ENCODE results near the gene MACROH2A1. TPM values are rescaled to one million over a fixed set of nuclear protein-coding genes. Genes with fewer than 3 reads are reported as not detected.

The MACROH2A1 gene
- total and polyA plus RNA-seq, 2 experiments from 2014 or later, result 64.9 to 81.6 TPM

DNA sequence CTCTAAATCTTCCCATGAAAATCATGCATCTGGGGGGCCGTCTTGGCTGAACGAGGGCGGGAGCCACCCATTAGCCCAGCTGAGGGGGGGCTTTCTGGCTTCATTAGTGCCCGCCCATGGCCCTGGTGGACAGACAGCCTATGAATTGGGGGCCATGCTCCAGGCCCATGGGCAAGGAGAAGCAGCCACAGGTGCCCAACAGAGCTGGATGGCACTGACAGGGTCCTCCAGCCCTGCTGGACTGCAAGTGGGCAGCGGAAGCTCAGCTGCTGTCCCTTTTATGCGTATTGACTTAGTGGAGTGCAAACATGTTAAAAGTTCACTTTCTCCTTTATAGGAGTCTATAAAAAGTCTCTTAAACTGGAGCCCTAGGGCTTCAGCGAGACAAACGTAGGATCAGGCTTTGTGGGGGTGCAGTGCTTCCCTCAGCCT is 75.3 kb downstream of the MACROH2A1 start:
- Histone ChIP-seq H3K4me3 (no peak overlapping the region), H3K27me3 (ENCODE audit: insufficient read depth) (no peaks in the 10 kb centered on the region), H3K79me2 (replicated peaks; ENCODE audit: insufficient read depth) (no peaks in the 10 kb centered on the region), H3K9me2 (ENCODE audit: insufficient read depth) (no peaks in the 10 kb centered on the region), H2AFZ (no peak overlapping the region), H4K20me1 (replicated peaks; ENCODE audit: insufficient read depth) (no peaks in the 10 kb centered on the region), H3K4me1 (ENCODE audit: insufficient read depth) (no peaks in the 10 kb centered on the region), H3K36me3 (ENCODE audit: insufficient read depth) (no peaks in the 10 kb centered on the region), H3F3A (replicated peaks; ENCODE audit: low read depth) (no peaks in the 10 kb centered on the region), H3K4me2 (no peak overlapping the region), H3K27ac (ENCODE audit: low read depth) (no peak overlapping the region)
- ATAC-seq (no peak), DNase-seq (ENCODE audit: low spot score) (no peak)
- Mint-ChIP-seq H3K4me3 (no peak overlapping the region), H3K27ac (no peak overlapping the region), H3K4me1 (no peaks in the 10 kb centered on the region), H3K36me3 (ENCODE audit: low read depth) (no peaks in the 10 kb centered on the region), H3K9me3 (no peaks in the 10 kb centered on the region), H3K27me3 (ENCODE audit: insufficient read depth, low read depth, poor library complexity) (peaks cover 5% of the 10 kb centered on the region)
- TF ChIP-seq STAT1 (IDR thresholded peaks at IDR 0.05; ENCODE audit: unreplicated experiment), result no peak
- TF ChIP-seq JUNB (IDR thresholded peaks at IDR 0.05; ENCODE audit: unreplicated experiment), result no peak
- TF ChIP-seq, protein P1, sequence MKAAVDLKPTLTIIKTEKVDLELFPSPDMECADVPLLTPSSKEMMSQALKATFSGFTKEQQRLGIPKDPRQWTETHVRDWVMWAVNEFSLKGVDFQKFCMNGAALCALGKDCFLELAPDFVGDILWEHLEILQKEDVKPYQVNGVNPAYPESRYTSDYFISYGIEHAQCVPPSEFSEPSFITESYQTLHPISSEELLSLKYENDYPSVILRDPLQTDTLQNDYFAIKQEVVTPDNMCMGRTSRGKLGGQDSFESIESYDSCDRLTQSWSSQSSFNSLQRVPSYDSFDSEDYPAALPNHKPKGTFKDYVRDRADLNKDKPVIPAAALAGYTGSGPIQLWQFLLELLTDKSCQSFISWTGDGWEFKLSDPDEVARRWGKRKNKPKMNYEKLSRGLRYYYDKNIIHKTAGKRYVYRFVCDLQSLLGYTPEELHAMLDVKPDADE (IDR thresholded peaks at IDR 0.05), result no peak
- no peak for TF ChIP-seq CREB1 (CRISPR knock-in tag; IDR thresholded peaks at IDR 0.05; ENCODE audit: low read depth)
- no peak for TF ChIP-seq REST (IDR thresholded peaks at IDR 0.05; ENCODE audit: unreplicated experiment)
- TF ChIP-seq EZH2phosphoT487 (IDR thresholded peaks at IDR 0.05; ENCODE audit: unreplicated experiment), result no peak
- TF ChIP-seq, protein P2, sequence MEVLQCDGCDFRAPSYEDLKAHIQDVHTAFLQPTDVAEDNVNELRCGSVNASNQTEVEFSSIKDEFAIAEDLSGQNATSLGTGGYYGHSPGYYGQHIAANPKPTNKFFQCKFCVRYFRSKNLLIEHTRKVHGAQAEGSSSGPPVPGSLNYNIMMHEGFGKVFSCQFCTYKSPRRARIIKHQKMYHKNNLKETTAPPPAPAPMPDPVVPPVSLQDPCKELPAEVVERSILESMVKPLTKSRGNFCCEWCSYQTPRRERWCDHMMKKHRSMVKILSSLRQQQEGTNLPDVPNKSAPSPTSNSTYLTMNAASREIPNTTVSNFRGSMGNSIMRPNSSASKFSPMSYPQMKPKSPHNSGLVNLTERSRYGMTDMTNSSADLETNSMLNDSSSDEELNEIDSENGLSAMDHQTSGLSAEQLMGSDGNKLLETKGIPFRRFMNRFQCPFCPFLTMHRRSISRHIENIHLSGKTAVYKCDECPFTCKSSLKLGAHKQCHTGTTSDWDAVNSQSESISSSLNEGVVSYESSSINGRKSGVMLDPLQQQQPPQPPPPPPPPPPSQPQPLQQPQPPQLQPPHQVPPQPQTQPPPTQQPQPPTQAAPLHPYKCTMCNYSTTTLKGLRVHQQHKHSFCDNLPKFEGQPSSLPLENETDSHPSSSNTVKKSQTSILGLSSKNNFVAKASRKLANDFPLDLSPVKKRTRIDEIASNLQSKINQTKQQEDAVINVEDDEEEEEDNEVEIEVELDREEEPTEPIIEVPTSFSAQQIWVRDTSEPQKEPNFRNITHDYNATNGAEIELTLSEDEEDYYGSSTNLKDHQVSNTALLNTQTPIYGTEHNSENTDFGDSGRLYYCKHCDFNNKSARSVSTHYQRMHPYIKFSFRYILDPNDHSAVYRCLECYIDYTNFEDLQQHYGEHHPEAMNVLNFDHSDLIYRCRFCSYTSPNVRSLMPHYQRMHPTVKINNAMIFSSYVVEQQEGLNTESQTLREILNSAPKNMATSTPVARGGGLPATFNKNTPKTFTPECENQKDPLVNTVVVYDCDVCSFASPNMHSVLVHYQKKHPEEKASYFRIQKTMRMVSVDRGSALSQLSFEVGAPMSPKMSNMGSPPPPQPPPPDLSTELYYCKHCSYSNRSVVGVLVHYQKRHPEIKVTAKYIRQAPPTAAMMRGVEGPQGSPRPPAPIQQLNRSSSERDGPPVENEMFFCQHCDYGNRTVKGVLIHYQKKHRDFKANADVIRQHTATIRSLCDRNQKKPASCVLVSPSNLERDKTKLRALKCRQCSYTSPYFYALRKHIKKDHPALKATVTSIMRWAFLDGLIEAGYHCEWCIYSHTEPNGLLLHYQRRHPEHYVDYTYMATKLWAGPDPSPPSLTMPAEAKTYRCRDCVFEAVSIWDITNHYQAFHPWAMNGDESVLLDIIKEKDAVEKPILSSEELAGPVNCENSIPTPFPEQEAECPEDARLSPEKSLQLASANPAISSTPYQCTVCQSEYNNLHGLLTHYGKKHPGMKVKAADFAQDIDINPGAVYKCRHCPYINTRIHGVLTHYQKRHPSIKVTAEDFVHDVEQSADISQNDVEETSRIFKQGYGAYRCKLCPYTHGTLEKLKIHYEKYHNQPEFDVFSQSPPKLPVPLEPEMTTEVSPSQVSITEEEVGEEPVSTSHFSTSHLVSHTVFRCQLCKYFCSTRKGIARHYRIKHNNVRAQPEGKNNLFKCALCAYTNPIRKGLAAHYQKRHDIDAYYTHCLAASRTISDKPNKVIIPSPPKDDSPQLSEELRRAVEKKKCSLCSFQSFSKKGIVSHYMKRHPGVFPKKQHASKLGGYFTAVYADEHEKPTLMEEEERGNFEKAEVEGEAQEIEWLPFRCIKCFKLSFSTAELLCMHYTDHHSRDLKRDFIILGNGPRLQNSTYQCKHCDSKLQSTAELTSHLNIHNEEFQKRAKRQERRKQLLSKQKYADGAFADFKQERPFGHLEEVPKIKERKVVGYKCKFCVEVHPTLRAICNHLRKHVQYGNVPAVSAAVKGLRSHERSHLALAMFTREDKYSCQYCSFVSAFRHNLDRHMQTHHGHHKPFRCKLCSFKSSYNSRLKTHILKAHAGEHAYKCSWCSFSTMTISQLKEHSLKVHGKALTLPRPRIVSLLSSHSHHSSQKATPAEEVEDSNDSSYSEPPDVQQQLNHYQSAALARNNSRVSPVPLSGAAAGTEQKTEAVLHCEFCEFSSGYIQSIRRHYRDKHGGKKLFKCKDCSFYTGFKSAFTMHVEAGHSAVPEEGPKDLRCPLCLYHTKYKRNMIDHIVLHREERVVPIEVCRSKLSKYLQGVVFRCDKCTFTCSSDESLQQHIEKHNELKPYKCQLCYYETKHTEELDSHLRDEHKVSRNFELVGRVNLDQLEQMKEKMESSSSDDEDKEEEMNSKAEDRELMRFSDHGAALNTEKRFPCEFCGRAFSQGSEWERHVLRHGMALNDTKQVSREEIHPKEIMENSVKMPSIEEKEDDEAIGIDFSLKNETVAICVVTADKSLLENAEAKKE (CRISPR knock-in tag; IDR thresholded peaks at IDR 0.05), result no peak
- TF ChIP-seq, protein P3, sequence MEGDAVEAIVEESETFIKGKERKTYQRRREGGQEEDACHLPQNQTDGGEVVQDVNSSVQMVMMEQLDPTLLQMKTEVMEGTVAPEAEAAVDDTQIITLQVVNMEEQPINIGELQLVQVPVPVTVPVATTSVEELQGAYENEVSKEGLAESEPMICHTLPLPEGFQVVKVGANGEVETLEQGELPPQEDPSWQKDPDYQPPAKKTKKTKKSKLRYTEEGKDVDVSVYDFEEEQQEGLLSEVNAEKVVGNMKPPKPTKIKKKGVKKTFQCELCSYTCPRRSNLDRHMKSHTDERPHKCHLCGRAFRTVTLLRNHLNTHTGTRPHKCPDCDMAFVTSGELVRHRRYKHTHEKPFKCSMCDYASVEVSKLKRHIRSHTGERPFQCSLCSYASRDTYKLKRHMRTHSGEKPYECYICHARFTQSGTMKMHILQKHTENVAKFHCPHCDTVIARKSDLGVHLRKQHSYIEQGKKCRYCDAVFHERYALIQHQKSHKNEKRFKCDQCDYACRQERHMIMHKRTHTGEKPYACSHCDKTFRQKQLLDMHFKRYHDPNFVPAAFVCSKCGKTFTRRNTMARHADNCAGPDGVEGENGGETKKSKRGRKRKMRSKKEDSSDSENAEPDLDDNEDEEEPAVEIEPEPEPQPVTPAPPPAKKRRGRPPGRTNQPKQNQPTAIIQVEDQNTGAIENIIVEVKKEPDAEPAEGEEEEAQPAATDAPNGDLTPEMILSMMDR (conservative IDR thresholded peaks at IDR 0.05; ENCODE audit: low read depth in 2 of 2), result no peak
- TF ChIP-seq NANOG (IDR thresholded peaks at IDR 0.05; ENCODE audit: borderline replicate concordance), result no peak
- no peak for TF ChIP-seq POLR2AphosphoS5 (IDR thresholded peaks at IDR 0.05; ENCODE audit: low read depth)
- no peak for TF ChIP-seq ZNF114 (CRISPR knock-in tag; IDR thresholded peaks at IDR 0.05)
- TF ChIP-seq ZNF331 (CRISPR knock-in tag; IDR thresholded peaks at IDR 0.05; ENCODE audit: low read depth), result no peak

Data from GM23338 (cell line).